ENCODE results near the gene SNRNP48.

SNRNP48 gene

DNA sequence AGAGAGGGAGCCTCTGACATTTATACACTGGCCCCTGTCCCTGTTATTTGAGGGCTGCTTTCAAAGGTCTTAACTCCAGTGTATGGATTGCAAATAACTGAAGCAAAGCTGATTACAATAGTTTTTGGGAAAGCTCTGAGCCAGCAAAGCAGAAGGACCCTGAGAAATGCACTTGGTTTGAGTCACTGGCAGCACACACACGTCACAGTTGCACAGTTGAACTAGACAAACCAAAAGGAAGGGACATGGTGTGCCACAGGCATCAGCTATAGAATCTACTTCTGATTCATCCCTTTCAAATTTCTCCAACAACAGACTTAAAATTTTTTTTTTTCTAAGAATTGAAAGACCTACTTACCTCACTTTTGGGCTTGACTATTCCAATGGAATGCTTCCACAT, 56.4 kb downstream of the SNRNP48 start:
- DNase-seq = no peak
- Histone ChIP-seq H3K9me3 (no peaks in the 10 kb centered on the region), H3K27me3 (peaks cover 10% of the 10 kb centered on the region), H3K36me3 (no peaks in the 10 kb centered on the region), H3K4me3 (ENCODE audit: low read depth, low read length) (no peak overlapping the region), H3K4me1 (no peaks in the 10 kb centered on the region)
- TF ChIP-seq, protein P1, sequence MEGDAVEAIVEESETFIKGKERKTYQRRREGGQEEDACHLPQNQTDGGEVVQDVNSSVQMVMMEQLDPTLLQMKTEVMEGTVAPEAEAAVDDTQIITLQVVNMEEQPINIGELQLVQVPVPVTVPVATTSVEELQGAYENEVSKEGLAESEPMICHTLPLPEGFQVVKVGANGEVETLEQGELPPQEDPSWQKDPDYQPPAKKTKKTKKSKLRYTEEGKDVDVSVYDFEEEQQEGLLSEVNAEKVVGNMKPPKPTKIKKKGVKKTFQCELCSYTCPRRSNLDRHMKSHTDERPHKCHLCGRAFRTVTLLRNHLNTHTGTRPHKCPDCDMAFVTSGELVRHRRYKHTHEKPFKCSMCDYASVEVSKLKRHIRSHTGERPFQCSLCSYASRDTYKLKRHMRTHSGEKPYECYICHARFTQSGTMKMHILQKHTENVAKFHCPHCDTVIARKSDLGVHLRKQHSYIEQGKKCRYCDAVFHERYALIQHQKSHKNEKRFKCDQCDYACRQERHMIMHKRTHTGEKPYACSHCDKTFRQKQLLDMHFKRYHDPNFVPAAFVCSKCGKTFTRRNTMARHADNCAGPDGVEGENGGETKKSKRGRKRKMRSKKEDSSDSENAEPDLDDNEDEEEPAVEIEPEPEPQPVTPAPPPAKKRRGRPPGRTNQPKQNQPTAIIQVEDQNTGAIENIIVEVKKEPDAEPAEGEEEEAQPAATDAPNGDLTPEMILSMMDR (IDR thresholded peaks at IDR 0.05; ENCODE audit: low read depth, low read length) = no peak

DNA sequence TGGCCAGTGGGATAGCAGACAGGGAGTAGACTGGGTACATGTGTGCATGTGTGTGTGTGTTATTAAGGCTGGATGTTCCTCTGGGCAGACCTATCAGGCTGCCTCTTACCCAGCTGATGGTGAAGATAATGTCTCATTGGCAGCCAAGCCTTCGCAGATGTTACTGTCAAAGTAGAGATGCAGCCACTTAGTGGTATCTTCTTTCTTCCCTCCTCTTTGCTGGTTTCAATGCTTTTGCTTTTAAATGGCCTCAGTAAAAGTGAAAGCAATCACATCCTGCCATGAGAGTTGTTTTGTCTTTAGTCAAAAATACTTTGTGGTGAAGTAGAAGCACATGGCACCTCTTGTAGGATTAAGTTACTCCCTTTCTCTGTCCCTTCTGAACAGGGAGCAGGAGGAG, 57.5 kb downstream of the SNRNP48 start:
- Histone ChIP-seq H3K27me3 (peaks cover 13% of the 10 kb centered on the region), H3K4me3 (ENCODE audit: low read depth, low read length) (no peak overlapping the region), H3K9me3 (no peaks in the 10 kb centered on the region), H3K4me1 (no peaks in the 10 kb centered on the region), H3K36me3 (no peaks in the 10 kb centered on the region)
- TF ChIP-seq, protein P1 (IDR thresholded peaks at IDR 0.05; ENCODE audit: low read depth, low read length) = no peak
- no peak for DNase-seq

DNA sequence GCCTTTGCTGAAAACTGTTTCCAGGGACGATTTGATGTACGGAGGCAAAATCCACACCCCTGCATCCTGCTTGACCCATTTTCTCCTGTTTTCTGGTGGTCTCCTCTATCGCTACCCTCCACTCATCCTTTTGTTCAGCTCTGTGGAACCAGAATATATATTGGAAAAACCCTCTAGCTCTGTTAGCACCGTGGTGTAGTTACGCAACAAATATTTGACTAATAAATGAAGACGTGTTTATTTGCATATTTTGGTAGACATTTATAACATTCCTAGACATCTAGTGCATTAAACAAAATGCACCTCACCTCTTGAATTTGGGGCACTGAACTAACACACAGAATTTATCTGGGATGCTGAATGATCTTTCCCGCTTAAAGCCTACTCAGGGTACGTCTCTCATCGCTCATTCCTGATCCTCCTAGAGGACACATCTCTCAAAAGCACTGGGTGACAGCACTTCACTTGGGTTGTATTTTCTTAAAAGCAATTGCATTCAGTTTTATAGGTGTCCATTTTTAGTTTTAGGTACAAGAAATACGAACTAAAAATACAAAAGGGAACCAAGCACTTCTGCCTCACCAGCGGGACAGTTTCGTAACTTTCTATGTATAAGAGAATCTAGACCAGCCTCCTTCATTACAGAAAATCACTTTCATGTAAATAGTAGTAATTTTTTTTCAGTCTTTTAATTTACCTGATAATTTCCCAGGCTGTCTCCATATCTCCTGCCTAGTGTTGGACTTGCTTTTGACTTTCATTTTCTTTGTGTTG, 59.2 kb downstream of the SNRNP48 start:
- Histone ChIP-seq H3K9me3 (no peaks in the 10 kb centered on the region), H3K4me3 (ENCODE audit: low read depth, low read length) (no peak overlapping the region), H3K36me3 (no peaks in the 10 kb centered on the region), H3K27me3 (peaks cover 13% of the 10 kb centered on the region), H3K4me1 (no peaks in the 10 kb centered on the region)
- TF ChIP-seq, protein P1 (IDR thresholded peaks at IDR 0.05; ENCODE audit: low read depth, low read length) = no peak
- DNase-seq = no peak

DNA sequence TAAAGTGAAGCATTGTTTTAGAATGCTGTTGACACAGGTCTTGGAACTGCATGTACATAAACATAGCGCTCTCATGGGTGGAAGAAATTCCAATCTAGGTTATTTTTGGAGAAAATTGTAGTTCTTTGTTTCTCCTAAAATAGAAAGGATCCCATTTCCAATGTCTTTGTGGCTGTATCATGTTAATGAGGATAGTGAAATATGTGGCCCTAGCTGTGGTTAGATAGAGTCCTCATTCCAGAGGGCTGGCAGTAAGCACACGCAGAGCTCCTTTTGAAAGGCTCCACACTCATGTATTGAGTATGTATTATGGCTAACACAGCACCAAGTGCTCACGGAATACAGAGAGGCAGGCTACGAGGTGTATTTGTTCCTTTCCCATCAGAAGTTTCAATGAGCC, 60.9 kb downstream of the SNRNP48 start:
- TF ChIP-seq, protein P1 (IDR thresholded peaks at IDR 0.05; ENCODE audit: low read depth, low read length) = no peak
- no peak for DNase-seq
- Histone ChIP-seq H3K9me3 (no peaks in the 10 kb centered on the region), H3K36me3 (no peaks in the 10 kb centered on the region), H3K27me3 (peaks cover 14% of the 10 kb centered on the region), H3K4me1 (no peaks in the 10 kb centered on the region), H3K4me3 (ENCODE audit: low read depth, low read length) (no peak overlapping the region)

DNA sequence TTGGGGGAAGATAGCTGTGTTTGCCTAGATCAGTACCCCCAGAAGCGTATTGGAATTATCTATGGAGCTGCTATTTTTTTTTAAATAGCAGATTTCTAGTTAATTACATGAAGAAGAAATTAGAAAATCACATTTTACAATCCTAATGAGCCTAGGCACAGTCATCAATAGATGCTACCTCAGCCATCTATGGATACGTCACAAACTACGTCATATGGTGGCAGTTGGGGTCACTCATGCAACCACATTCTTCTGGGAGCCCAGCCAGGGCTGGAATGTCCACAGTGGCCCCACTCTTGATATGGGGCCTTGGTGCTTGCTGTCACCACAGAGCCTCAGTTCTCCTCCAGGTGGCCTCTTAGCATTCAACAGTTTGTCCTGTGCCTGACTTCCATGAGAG, 63.0 kb downstream of the SNRNP48 start:
- Histone ChIP-seq H3K27me3 (peaks cover 16% of the 10 kb centered on the region), H3K4me1 (no peaks in the 10 kb centered on the region), H3K4me3 (ENCODE audit: low read depth, low read length) (no peak overlapping the region), H3K9me3 (no peaks in the 10 kb centered on the region), H3K36me3 (no peaks in the 10 kb centered on the region)
- TF ChIP-seq, protein P1 (IDR thresholded peaks at IDR 0.05; ENCODE audit: low read depth, low read length) = no peak
- no peak for DNase-seq

DNA sequence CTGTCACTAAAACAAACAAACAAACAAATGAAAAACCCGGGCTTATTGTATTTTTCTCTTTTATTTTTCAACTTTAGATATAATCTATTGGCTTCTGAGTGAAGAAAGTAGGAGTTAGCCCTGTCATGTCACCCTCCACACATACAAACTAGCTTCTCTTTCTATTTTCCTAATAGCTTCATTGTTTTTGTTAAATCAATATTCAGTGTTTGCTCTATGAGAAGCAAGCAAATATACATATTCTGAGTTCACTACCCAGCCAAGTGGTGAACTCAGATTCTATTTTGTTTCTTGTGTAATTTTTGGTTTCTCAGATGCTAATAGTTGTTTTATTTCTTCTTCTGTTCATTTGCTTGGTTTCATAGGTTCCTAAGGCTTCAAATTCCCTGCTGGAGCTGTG, 66.4 kb downstream of the SNRNP48 start:
- peaks cover 7% of the 10 kb centered on the region for H3K27me3 ChIP-seq
- H3K9me3 ChIP-seq = no peaks in the 10 kb centered on the region
- no peak for DNase-seq
- TF ChIP-seq, protein P1 (IDR thresholded peaks at IDR 0.05; ENCODE audit: low read depth, low read length) = no peak
- H3K4me3 ChIP-seq (ENCODE audit: low read depth, low read length) = no peak overlapping the region
- no peaks in the 10 kb centered on the region for H3K36me3 ChIP-seq
- H3K4me1 ChIP-seq = no peaks in the 10 kb centered on the region

All from BE2C (cell line).